Measurements from ENCODE around the gene TNFRSF21.

Gene TNFRSF21

DNA sequence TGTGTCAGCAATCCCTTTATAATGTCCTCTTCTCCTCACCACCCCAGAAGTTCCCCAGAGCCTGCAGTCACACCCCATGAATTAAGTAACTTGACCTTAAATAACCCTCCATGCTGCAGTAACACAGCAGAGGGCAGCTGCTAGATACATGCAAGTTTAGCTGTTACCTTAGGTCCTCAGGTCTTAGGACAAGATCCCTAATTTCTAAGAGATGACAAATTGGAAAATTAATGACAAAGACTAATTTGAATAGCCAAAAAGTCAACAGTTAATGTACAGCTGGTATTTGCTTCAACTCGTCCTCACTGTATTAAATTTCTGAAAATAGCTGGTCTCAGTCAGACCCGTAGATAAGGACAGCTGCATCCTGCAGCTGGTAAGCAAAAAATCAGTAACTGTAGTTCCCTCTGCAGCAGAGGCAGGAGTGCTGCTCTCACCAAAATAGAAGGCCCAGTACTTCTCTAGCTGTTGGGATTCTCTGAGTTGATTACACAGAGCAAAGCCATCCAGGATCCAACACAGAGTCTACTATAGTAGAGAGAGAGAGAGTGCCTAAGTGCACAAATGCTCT is 62.4 kb downstream of the TNFRSF21 start:
- no peak overlapping the region for H3K4me3 ChIP-seq (ENCODE audit: low read depth, low read length)
- TF ChIP-seq, protein P1, sequence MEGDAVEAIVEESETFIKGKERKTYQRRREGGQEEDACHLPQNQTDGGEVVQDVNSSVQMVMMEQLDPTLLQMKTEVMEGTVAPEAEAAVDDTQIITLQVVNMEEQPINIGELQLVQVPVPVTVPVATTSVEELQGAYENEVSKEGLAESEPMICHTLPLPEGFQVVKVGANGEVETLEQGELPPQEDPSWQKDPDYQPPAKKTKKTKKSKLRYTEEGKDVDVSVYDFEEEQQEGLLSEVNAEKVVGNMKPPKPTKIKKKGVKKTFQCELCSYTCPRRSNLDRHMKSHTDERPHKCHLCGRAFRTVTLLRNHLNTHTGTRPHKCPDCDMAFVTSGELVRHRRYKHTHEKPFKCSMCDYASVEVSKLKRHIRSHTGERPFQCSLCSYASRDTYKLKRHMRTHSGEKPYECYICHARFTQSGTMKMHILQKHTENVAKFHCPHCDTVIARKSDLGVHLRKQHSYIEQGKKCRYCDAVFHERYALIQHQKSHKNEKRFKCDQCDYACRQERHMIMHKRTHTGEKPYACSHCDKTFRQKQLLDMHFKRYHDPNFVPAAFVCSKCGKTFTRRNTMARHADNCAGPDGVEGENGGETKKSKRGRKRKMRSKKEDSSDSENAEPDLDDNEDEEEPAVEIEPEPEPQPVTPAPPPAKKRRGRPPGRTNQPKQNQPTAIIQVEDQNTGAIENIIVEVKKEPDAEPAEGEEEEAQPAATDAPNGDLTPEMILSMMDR (IDR thresholded peaks at IDR 0.05; ENCODE audit: borderline replicate concordance, insufficient read depth, low read depth, low read length) = no peak

DNA sequence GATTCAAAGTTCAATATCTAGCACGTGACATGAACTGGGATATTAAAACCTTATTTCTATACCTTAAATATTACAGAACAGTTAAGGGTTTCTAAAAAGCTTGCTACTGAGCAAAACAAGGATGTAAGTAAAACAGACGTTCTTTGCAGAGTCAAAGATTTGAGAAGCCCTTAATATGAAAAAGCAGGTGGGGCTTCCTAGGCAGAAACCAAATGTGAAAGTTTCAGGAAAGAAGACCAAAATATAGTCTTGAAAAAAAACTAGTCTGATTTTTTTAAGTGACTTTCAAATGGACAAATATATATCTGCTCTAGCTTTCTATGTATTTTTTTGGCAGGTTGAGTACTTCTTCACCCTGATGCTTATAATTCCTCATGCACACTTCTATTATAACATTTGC is 63.2 kb downstream of the TNFRSF21 start:
- H3K4me3 ChIP-seq (ENCODE audit: low read depth, low read length) = no peak overlapping the region
- TF ChIP-seq, protein P1 (IDR thresholded peaks at IDR 0.05; ENCODE audit: borderline replicate concordance, insufficient read depth, low read depth, low read length) = no peak

DNA sequence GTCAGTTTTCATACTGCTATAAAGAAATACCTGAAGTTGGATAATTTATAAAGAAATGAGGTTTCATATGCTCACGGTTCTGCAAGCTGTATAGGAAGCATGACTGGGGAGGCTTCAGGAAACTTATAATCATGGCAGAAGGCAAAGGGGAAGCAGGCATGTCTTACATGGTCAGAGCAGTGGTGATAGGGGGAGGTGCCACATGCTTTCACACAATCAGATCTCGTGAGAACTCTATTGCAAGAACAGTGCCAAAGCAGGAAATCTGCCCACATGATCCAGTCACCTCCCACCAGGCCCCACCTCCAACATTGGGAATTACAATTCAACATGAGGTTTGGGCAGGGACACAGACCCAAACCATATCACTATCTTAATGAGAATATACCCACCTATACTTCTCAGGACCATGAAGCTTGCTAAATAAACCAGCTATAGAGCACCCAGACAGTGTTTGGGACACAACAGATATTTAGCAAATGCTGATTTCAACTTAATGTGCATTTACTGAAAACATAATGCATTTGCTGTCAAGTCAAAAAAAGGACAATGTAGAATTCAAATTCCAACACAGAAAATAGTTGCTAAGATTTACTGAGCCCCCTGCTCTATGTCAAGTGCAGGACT is 63.8 kb downstream of the TNFRSF21 start:
- H3K4me3 ChIP-seq (ENCODE audit: low read depth, low read length) = no peak overlapping the region
- TF ChIP-seq, protein P1 (IDR thresholded peaks at IDR 0.05; ENCODE audit: borderline replicate concordance, insufficient read depth, low read depth, low read length) = no peak

DNA sequence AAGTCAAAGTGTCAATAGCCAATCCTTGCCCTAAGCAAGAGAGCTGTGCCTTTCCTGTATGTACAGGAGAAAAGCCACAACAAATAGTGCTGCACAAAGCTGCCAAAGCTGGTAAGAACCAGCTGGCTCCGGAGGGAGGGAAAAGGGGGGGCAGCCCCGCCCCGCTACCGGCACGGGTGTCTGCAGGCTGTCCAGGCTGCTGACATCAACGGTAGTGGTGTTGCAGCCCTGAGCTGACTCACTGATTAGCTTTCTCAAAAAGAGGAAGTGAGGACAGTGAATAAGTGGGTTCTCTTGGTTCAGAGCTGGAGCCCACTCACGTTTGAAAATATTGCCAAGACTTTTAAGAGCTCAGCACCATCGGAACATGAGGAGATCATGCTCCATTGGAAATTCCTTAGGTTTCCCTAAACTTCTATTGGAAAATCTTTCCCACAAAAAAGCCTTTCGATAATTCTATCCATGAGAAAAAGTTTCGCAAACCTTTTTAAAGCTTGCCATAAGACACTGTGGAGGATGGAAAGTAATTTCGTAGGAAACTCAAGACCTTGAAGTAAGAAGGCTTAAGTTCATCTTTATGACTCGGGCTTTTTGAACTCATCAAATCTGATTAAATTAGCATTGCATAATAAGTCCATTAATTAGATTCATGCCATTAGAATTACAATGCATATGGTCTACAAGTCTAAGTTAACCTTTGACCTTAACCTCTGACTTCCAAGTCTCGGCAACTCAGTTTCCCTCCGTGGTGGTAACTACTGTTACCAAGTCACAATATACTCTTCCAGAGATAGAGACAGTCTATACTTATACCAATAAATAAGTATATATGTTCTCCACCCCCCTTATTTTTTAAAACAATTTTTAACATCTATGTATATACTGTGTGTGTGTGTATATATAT is 67.0 kb downstream of the TNFRSF21 start:
- TF ChIP-seq, protein P1 (IDR thresholded peaks at IDR 0.05; ENCODE audit: borderline replicate concordance, insufficient read depth, low read depth, low read length) = no peak
- H3K4me3 ChIP-seq (ENCODE audit: low read depth, low read length) = no peak overlapping the region

DNA sequence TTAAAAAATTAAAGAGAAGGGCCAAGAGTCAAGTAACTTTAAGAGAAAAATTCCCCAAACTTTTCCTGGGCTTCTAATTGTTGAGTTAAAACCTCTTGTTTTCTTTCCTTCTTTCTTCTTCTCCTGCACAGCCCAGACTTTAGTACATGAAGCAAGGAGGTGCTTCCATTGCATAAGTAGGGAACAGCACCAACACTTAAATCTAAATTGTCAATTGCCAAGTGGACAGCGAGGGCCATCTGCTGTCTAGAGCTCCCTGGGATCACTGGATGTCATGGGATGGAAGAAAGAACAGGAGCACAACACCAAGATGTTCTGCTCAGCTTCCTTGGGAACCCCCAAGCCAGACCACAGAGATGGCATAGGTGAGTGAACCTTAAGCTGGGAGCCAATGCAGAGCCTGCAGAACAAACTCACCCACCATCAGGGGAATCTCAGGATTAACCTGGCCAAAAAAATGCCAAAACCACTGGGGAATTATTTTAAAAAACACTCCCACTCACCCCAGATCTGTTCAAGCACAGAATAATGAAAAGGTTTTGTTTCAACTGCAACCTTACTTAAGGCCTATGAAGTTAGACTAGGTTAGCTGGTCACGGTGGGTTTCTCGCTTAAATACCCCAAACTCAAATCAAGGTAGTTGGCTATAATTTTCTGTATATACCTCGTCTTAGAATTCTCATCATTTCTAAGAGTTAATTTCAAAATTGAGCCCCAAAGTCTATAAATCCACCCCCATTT is 67.8 kb downstream of the TNFRSF21 start:
- TF ChIP-seq, protein P1 (IDR thresholded peaks at IDR 0.05; ENCODE audit: borderline replicate concordance, insufficient read depth, low read depth, low read length) = no peak
- H3K4me3 ChIP-seq (ENCODE audit: low read depth, low read length) = no peak overlapping the region

DNA sequence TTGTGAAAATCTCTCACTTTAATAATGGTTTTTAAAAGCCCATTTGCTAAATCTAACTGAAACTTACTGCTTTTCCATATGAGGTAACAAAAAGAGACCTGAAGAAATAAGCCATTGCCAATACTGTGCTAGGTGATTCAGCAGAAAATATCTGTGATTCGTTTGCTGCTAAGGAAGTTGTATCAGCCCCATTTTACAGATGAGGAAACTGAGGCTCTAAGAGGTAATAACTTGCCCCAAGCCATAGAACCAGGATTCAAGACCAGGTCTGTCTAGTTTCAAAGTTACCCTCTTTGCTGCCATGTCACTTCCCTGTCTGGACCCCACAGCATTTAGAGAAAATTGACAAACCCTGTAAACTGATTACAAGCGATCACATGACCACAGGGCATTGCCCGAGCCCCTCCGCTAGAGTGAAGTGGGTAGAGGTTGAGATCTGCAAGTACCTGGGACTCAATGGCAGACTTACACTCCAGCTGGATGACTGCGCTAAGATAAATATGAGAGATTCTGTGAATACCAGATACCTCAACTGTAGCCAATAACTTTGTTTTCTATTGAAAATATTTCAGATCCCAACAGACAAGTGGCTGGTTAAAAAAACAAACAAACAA is 69.3 kb downstream of the TNFRSF21 start:
- no peak overlapping the region for H3K4me3 ChIP-seq (ENCODE audit: low read depth, low read length)
- TF ChIP-seq, protein P1 (IDR thresholded peaks at IDR 0.05; ENCODE audit: borderline replicate concordance, insufficient read depth, low read depth, low read length) = no peak

All from GM12875 (cell line).